Progenitor cell of endocrine pancreas (in vitro differentiated cells): ENCODE results near the gene GPR37. TPM values are rescaled to one million over a fixed set of nuclear protein-coding genes. Genes with fewer than 3 reads are reported as not detected.
A peak's percentile ranks its signal among the peaks of the same experiment; 100 is the strongest.

Source experiments
- DNase-seq: peaks from one replicate; pipeline ENCODE4 v3.0.0; 2021; ENCODE audit warnings: low spot score; ENCODE audit not compliant: unreplicated experiment
- H3K27ac Mint-ChIP-seq: 2 replicates; pipeline ENCODE4 v1.8.0; 2021; ENCODE audit warnings: mild to moderate bottlenecking, moderate library complexity, mixed read lengths
- H3K27me3 Mint-ChIP-seq: 2 replicates; pipeline ENCODE4 v1.8.0; 2021; ENCODE audit warnings: mixed read lengths
- H3K36me3 Mint-ChIP-seq: 2 replicates; pipeline ENCODE4 v1.8.0; 2022; ENCODE audit warnings: mixed read lengths; ENCODE audit not compliant: insufficient read depth
- H3K4me1 Mint-ChIP-seq: 2 replicates; pipeline ENCODE4 v1.8.0; 2021; ENCODE audit warnings: low read depth, mixed read lengths
- H3K4me3 Mint-ChIP-seq: 2 replicates; pipeline ENCODE4 v1.8.0; 2021; ENCODE audit warnings: low read depth, mild to moderate bottlenecking, moderate library complexity, mixed read lengths
- H3K9me3 Mint-ChIP-seq: 2 replicates; pipeline ENCODE4 v1.8.0; 2021; ENCODE audit warnings: low read depth, mixed read lengths
- CTCF ChIP-seq: fragments of 200-600 bp; sonication (generic); IDR thresholded peaks from one replicate; pipeline ENCODE4 v1.5.0; 2021; ENCODE audit warnings: antibody characterized with exemption, mild to moderate bottlenecking; ENCODE audit not compliant: unreplicated experiment
- long read RNA-seq: library from polyadenylated mRNA; unstranded; transcript quantifications from one replicate; pipeline ENCODE4 v2.0.0, GENCODE V29; 2020
- total RNA-seq: library from RNA; stranded (reverse); gene quantifications from 2 replicates; pipeline ENCODE4 v1.2.1, GENCODE V29; 2021

The GPR37 gene, protein sequence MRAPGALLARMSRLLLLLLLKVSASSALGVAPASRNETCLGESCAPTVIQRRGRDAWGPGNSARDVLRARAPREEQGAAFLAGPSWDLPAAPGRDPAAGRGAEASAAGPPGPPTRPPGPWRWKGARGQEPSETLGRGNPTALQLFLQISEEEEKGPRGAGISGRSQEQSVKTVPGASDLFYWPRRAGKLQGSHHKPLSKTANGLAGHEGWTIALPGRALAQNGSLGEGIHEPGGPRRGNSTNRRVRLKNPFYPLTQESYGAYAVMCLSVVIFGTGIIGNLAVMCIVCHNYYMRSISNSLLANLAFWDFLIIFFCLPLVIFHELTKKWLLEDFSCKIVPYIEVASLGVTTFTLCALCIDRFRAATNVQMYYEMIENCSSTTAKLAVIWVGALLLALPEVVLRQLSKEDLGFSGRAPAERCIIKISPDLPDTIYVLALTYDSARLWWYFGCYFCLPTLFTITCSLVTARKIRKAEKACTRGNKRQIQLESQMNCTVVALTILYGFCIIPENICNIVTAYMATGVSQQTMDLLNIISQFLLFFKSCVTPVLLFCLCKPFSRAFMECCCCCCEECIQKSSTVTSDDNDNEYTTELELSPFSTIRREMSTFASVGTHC
- 6.6 and 7.2 TPM in 2 replicates for total RNA-seq
- long read RNA-seq, partial matches to known transcripts: 0 of 4 reads
- long read RNA-seq, other reads (novel, unspliced or antisense): 0 of 4 reads

- H3K27ac Mint-ChIP-seq: peak within 1 kb of the TSS; percentile 92
- TF ChIP-seq CTCF: peak; percentile 25
- H3K36me3 Mint-ChIP-seq: peaks cover 2% of the 10 kb centered on the region
- DNase-seq: peak; percentile 54
- no peaks in the 10 kb centered on the region for H3K9me3 Mint-ChIP-seq
- H3K4me3 Mint-ChIP-seq: peak within 1 kb of the TSS; percentile 87
- H3K4me1 Mint-ChIP-seq: peaks cover 19% of the 10 kb centered on the region
- H3K27me3 Mint-ChIP-seq: peaks cover 19% of the 10 kb centered on the region
Observed at GRCh38 chr7:124765401-124766352, at the start of gene GPR37. TSS of gene GPR37 (minus strand) at chr7:124765792. CDS start at chr7:124764976, 816 bp downstream.

GRCh38 chr7:124813994-124814798 is 48.6 kb upstream of the GPR37 start:
- H3K4me3 Mint-ChIP-seq: no peak overlapping the region
- H3K36me3 Mint-ChIP-seq: no peaks in the 10 kb centered on the region
- no peak for TF ChIP-seq CTCF
- H3K27ac Mint-ChIP-seq: no peak overlapping the region
- no peaks in the 10 kb centered on the region for H3K27me3 Mint-ChIP-seq
- H3K4me1 Mint-ChIP-seq: peaks cover 8% of the 10 kb centered on the region
- no peak for DNase-seq
- peaks cover 8% of the 10 kb centered on the region for H3K9me3 Mint-ChIP-seq

DNA sequence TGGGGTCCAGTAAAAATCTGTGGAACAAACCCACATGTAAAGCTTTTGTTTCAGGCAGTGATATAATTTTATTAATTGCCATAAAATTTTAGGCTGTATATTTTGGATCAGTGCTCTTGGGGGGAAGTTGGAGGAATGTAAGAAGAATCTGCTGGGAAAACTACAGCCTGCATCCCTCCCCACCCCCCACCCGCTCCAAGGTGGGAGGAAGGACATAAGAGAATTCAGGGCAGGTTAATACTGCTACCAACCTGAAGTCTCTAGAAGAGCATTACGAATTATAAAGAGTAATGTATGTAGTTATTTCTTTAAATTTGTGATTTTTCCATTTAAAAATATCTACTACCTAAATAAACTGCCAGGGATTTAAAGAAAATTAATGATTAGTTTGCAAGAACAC is 47.2 kb upstream of the GPR37 start:
- H3K4me1 Mint-ChIP-seq: peaks cover 10% of the 10 kb centered on the region

GRCh38 chr7:124811341-124811740 is 45.7 kb upstream of the GPR37 start:
- Mint-ChIP-seq H3K36me3 (no peaks in the 10 kb centered on the region), H3K4me1 (peaks cover 10% of the 10 kb centered on the region), H3K27ac (no peak overlapping the region), H3K27me3 (no peaks in the 10 kb centered on the region), H3K4me3 (no peak overlapping the region), H3K9me3 (no peaks in the 10 kb centered on the region)
- DNase-seq: no peak
- TF ChIP-seq CTCF: no peak

More for the DNA sequence above, 47.2 kb upstream of the GPR37 start:
- no peak for TF ChIP-seq CTCF
- no peaks in the 10 kb centered on the region for H3K27me3 Mint-ChIP-seq
- no peak overlapping the region for H3K4me3 Mint-ChIP-seq
- H3K27ac Mint-ChIP-seq: no peak overlapping the region
- no peaks in the 10 kb centered on the region for H3K36me3 Mint-ChIP-seq
- H3K9me3 Mint-ChIP-seq: peaks cover 8% of the 10 kb centered on the region
- no peak for DNase-seq
